MM.1S (cell line): ENCODE results near the gene DLL3.

Experiments
- DNase-seq: peaks from one replicate; pipeline ENCODE4 v3.0.0-alpha.2; 2015
- H2AFZ ChIP-seq: fragments of 300-600 bp; sonication (generic); 2 replicates; pipeline ENCODE4 v1.6.0; 2016; ENCODE audit warnings: antibody characterized with exemption, low read length
- H3F3A ChIP-seq: fragments of 300-600 bp; sonication (generic); 2 replicates; pipeline ENCODE4 v1.6.1; 2016; ENCODE audit warnings: mild to moderate bottlenecking, antibody characterized with exemption, low read length, moderate library complexity, mixed read lengths; ENCODE audit not compliant: insufficient read depth
- H3K27ac ChIP-seq: fragments of 300-600 bp; sonication (generic); 2 replicates; pipeline ENCODE4 v1.5.1; 2016; ENCODE audit warnings: mild to moderate bottlenecking, low read length
- H3K27me3 ChIP-seq: fragments of 300-600 bp; sonication (generic); replicated peaks from 2 replicates; pipeline ENCODE4 v1.6.0; 2016; ENCODE audit warnings: low read length; ENCODE audit not compliant: insufficient read depth
- H3K36me3 ChIP-seq: fragments of 300-600 bp; sonication (generic); replicated peaks from 2 replicates; pipeline ENCODE4 v1.6.1; 2016; ENCODE audit warnings: mild to moderate bottlenecking, low read length, mixed read lengths; ENCODE audit not compliant: insufficient read depth
- H3K4me1 ChIP-seq: fragments of 300-600 bp; sonication (generic); 2 replicates; pipeline ENCODE4 v1.6.1; 2016; ENCODE audit warnings: low read length, mixed read lengths
- H3K4me2 ChIP-seq: fragments of 300-600 bp; sonication (generic); 2 replicates; pipeline ENCODE4 v1.6.0; 2016; ENCODE audit warnings: low read depth, low read length
- H3K4me3 ChIP-seq: fragments of 300-600 bp; sonication (generic); 2 replicates; pipeline ENCODE4 v1.5.1; 2016; ENCODE audit warnings: low read length, mixed read lengths
- H3K79me2 ChIP-seq: fragments of 300-600 bp; sonication (generic); 2 replicates; pipeline ENCODE4 v1.6.1; 2016; ENCODE audit warnings: mixed run types, low read length, mixed read lengths
- H3K9ac ChIP-seq: fragments of 300-600 bp; sonication (generic); 2 replicates; pipeline ENCODE4 v1.6.1; 2016; ENCODE audit warnings: low read length, mixed read lengths
- H3K9me2 ChIP-seq: fragments of 300-600 bp; sonication (generic); replicated peaks from 2 replicates; pipeline ENCODE4 v1.6.1; 2016; ENCODE audit warnings: mild to moderate bottlenecking, low read length, mixed read lengths; ENCODE audit not compliant: insufficient read depth
- H3K9me3 ChIP-seq: fragments of 300-600 bp; sonication (generic); replicated peaks from 2 replicates; pipeline ENCODE4 v1.6.1; 2016; ENCODE audit warnings: mild to moderate bottlenecking, low read length, mixed read lengths; ENCODE audit not compliant: insufficient read depth
- H4K20me1 ChIP-seq: fragments of 300-600 bp; sonication (generic); 2 replicates; pipeline ENCODE4 v1.6.1; 2016; ENCODE audit warnings: mild to moderate bottlenecking, low read length, moderate library complexity, mixed read lengths; ENCODE audit not compliant: insufficient read depth
- EZH2 ChIP-seq: fragments of 300-600 bp; sonication (generic); optimal IDR thresholded peaks from 2 replicates; pipeline ENCODE3; 2017; ENCODE audit warnings: low read depth, mild to moderate bottlenecking, antibody characterized with exemption, low read length, mixed read lengths
- EZH2phosphoT487 ChIP-seq: fragments of 300-600 bp; sonication (generic); IDR thresholded peaks from 2 replicates; pipeline ENCODE4 v1.6.1; 2018; ENCODE audit warnings: antibody characterized with exemption, low read length
- TF ChIP-seq, protein P1 (sequence below): fragments of 300-600 bp; sonication (generic); IDR thresholded peaks from 2 replicates; pipeline ENCODE4 v1.5.1; 2016; ENCODE audit warnings: antibody characterized with exemption, low read length, mixed read lengths

Gene DLL3

DNA sequence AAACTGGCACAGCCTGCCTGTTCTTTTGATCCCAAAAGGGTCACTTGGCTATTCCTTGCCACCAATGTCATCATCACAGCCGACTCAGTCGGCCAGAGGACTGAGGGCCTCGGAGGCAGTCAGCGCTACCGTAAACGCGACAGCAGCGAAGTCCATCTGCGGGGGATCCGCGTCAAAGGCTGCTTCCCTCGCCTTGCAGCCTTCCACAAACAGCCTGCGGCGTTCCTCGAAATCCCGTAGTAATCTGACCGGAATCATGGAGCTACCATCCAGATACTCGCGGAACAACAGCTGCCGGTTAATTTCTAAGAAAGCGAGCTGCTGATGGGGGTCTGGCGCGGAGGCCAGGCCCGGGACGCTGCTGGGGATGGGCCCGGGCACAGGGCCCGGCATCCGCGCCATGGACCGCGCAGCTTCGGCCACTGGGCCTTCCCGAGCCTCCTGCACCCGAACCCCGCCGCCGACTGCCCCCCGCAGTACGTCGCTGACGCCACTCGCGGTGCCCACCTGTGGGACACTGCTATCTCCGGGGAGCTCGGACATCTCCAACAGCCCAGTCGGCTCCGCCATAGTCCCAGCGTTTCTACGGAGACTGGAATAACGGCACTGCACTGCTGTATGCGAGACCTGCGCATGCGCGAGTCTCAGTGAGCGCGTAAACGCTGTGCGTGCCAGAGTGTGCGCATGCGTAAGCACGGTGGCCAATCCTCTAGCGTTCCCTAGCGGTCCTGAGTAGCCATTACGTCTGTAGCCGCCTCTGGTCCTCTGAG is 33.7 kb downstream of the DLL3 start, which contains the start of gene EID2B:
TSS of gene EID2B (minus strand) at position 620 of the 770 bp plus-strand sequence. CDS start at position 570, 50 bp downstream.
- peak; percentile 97 for DNase-seq
- H3F3A ChIP-seq, result 0 out of 2 replicates have a peak, but pooled peaks cover 3% of the 10 kb centered on the region
- H2AFZ ChIP-seq, result peak within 1 kb of the TSS; percentile 89
- H4K20me1 ChIP-seq, result no peaks in the 10 kb centered on the region
- no peaks in the 10 kb centered on the region for H3K9me2 ChIP-seq
- no peaks in the 10 kb centered on the region for H3K36me3 ChIP-seq
- no peaks in the 10 kb centered on the region for H3K9me3 ChIP-seq
- TF ChIP-seq, protein P1, sequence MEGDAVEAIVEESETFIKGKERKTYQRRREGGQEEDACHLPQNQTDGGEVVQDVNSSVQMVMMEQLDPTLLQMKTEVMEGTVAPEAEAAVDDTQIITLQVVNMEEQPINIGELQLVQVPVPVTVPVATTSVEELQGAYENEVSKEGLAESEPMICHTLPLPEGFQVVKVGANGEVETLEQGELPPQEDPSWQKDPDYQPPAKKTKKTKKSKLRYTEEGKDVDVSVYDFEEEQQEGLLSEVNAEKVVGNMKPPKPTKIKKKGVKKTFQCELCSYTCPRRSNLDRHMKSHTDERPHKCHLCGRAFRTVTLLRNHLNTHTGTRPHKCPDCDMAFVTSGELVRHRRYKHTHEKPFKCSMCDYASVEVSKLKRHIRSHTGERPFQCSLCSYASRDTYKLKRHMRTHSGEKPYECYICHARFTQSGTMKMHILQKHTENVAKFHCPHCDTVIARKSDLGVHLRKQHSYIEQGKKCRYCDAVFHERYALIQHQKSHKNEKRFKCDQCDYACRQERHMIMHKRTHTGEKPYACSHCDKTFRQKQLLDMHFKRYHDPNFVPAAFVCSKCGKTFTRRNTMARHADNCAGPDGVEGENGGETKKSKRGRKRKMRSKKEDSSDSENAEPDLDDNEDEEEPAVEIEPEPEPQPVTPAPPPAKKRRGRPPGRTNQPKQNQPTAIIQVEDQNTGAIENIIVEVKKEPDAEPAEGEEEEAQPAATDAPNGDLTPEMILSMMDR, result peak; percentile 93
- TF ChIP-seq EZH2, result no peak
- H3K9ac ChIP-seq, result peak within 1 kb of the TSS; percentile 74
- peaks cover 13% of the 10 kb centered on the region for H3K79me2 ChIP-seq
- H3K27ac ChIP-seq, result no peak within 1 kb of the TSS
- H3K27me3 ChIP-seq, result no peaks in the 10 kb centered on the region
- peak within 1 kb of the TSS; percentile 96 for H3K4me2 ChIP-seq
- H3K4me1 ChIP-seq, result peaks cover 4% of the 10 kb centered on the region; the same call in 1 of the 2 replicates
- H3K4me3 ChIP-seq, result peak within 1 kb of the TSS; percentile 93

DNA sequence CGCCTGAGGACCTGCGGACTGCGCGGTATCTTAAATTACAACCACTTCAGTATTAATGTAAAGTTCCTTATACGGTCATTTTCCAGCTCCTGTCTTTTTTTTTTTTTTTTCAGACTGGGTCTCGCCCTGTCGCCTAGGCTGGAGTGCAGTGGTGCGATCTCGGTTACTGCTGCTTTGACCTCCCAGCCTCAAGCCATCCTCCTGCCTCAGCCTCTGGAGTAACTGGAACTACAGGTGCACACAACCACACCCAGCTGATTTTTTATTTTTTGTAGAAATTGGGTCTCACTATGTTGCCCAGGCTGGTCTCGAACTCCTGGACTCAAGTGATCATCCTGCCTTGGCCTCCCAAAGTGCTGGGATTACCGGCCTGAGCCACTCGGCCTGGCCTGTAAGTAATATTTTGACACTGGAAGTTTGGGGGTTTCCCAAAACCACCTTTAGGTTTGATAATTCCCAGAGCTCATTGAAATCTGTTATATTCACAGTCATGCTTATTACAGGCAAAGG is 34.3 kb downstream of the DLL3 start:
- Histone ChIP-seq H3K9me3 (no peaks in the 10 kb centered on the region), H3F3A (0 out of 2 replicates have a peak, but pooled peaks cover 3% of the 10 kb centered on the region), H3K27ac (no peak overlapping the region), H3K27me3 (no peaks in the 10 kb centered on the region), H3K9ac (no peak overlapping the region), H3K4me3 (no peak overlapping the region), H3K36me3 (no peaks in the 10 kb centered on the region), H4K20me1 (no peaks in the 10 kb centered on the region), H3K4me2 (peak overlapping the region; percentile 12; the same call in 1 of the 2 replicates), H3K9me2 (no peaks in the 10 kb centered on the region), H2AFZ (no peak overlapping the region; the same call in 1 of the 2 replicates), H3K79me2 (peaks cover 14% of the 10 kb centered on the region), H3K4me1 (peaks cover 4% of the 10 kb centered on the region; the same call in 1 of the 2 replicates)
- no peak for DNase-seq
- TF ChIP-seq EZH2phosphoT487, result no peak
- TF ChIP-seq EZH2, result no peak
- TF ChIP-seq, protein P1, result no peak

DNA sequence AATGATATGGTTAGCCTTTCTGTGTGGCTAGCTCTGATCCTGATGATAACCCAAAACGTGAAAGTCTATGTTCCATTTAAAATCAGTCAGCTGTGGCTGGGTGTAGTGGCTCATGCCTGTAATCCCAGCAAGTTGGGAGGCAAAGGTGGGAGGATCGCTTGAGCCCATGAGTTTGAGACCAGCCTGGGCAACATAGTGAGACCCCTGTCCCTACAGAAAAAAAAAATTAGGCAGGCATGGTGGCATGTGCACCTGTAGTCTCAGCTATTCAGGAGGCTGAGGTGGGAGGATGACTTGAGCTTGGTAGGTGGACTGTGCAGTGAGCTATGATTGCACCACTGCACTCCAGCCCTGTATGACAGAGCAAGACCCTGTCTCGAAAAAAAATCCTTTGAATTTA is 35.0 kb downstream of the DLL3 start:
- TF ChIP-seq, protein P1, result no peak
- TF ChIP-seq EZH2 (no peak), EZH2phosphoT487 (no peak)
- H3K9me3 ChIP-seq, result no peaks in the 10 kb centered on the region
- H3K4me3 ChIP-seq, result no peak overlapping the region
- H3K27ac ChIP-seq, result no peak overlapping the region
- no peak overlapping the region for H3K4me2 ChIP-seq
- H3K9ac ChIP-seq, result no peak overlapping the region
- H3K36me3 ChIP-seq, result no peaks in the 10 kb centered on the region
- peaks cover 7% of the 10 kb centered on the region; the same call in 1 of the 2 replicates for H3K4me1 ChIP-seq
- DNase-seq, result no peak
- H3K79me2 ChIP-seq, result peaks cover 21% of the 10 kb centered on the region
- no peaks in the 10 kb centered on the region for H3K27me3 ChIP-seq
- 0 out of 2 replicates have a peak, but pooled peaks cover 3% of the 10 kb centered on the region for H3F3A ChIP-seq
- no peaks in the 10 kb centered on the region for H4K20me1 ChIP-seq
- H3K9me2 ChIP-seq, result no peaks in the 10 kb centered on the region
- no peak overlapping the region for H2AFZ ChIP-seq
